Activated naive CD8-positive, alpha-beta T cell treated with anti-CD3 and anti-CD28 coated beads, Interleukin-2, amount 10 ng/mL, durations not matched to agents 7 days and 5 days (primary cell): ENCODE data around the gene NKTR. TPM values are rescaled to one million over a fixed set of nuclear protein-coding genes. Genes with fewer than 3 reads are reported as not detected.

Source experiments
- ATAC-seq: fragments of 150-1000 bp; cut with Tn5 transposase; one replicate; pipeline ENCODE4 v1.10.0; 2021; ENCODE audit warnings: low read depth, moderate library complexity
- POLR2A ChIA-PET: fragments of 350-600 bp; sonication (Branson Sonifier 250); formaldehyde crosslinking; loops from one replicate; lab custom pipeline; 2021; ENCODE audit warnings: antibody characterized with exemption; lab: Charles Lee
- DNase-seq: peaks from one replicate; pipeline ENCODE4 v3.0.0; 2021
- H3K27ac Mint-ChIP-seq: one replicate; pipeline ENCODE4 v1.8.0; 2022; ENCODE audit warnings: mild to moderate bottlenecking, mixed read lengths
- H3K27me3 Mint-ChIP-seq: one replicate; pipeline ENCODE4 v1.8.0; 2022; ENCODE audit warnings: mild to moderate bottlenecking, moderate library complexity, mixed read lengths
- H3K36me3 Mint-ChIP-seq: one replicate; pipeline ENCODE4 v1.8.0; 2021; ENCODE audit warnings: mild to moderate bottlenecking, mixed read lengths
- H3K4me1 Mint-ChIP-seq: one replicate; pipeline ENCODE4 v1.8.0; 2021; ENCODE audit warnings: mixed read lengths
- H3K4me3 Mint-ChIP-seq: one replicate; pipeline ENCODE4 v1.8.0; 2022; ENCODE audit warnings: mild to moderate bottlenecking, moderate library complexity, mixed read lengths
- H3K9me3 Mint-ChIP-seq: one replicate; pipeline ENCODE4 v1.8.0; 2021; ENCODE audit warnings: mixed read lengths
- total RNA-seq, 2 experiments: library from RNA; stranded (reverse); gene quantifications; one replicate each; pipeline ENCODE4 v1.2.3, GENCODE V29; 2021

The NKTR gene
- total RNA-seq, 2 experiments from 2014 or later, result 150 to 152 TPM

GRCh38 chr3:42685891-42686820, 85.7 kb downstream of the NKTR start:
- Mint-ChIP-seq H3K4me1 (peaks cover 2% of the 10 kb centered on the region), H3K27me3 (peaks cover 32% of the 10 kb centered on the region), H3K4me3 (peak overlapping the region; percentile 68), H3K9me3 (no peaks in the 10 kb centered on the region), H3K27ac (no peak overlapping the region), H3K36me3 (no peaks in the 10 kb centered on the region)
- POLR2A ChIA-PET, result no interaction called here
- peak; percentile 32 for DNase-seq
- ATAC-seq, result no peak

- peaks cover 26% of the 10 kb centered on the region for H3K27me3 Mint-ChIP-seq
- no peak overlapping the region for H3K4me3 Mint-ChIP-seq
- no peaks in the 10 kb centered on the region for H3K36me3 Mint-ChIP-seq
- peaks cover 2% of the 10 kb centered on the region for H3K4me1 Mint-ChIP-seq
- H3K9me3 Mint-ChIP-seq, result no peaks in the 10 kb centered on the region
- POLR2A ChIA-PET, result no interaction called here
- ATAC-seq, result no peak
- peak; percentile 7 for DNase-seq
- H3K27ac Mint-ChIP-seq, result no peak overlapping the region
Measured at GRCh38 chr3:42686832-42687650, 86.6 kb downstream of the NKTR start.

- POLR2A ChIA-PET, result no interaction called here
- Mint-ChIP-seq H3K27ac (no peak overlapping the region), H3K4me3 (no peak overlapping the region), H3K36me3 (no peaks in the 10 kb centered on the region), H3K9me3 (no peaks in the 10 kb centered on the region), H3K27me3 (peaks cover 21% of the 10 kb centered on the region), H3K4me1 (peaks cover 2% of the 10 kb centered on the region)
- DNase-seq, result no peak
- no peak for ATAC-seq
Measured at GRCh38 chr3:42688016-42688415, 87.5 kb downstream of the NKTR start.

GRCh38 chr3:42688487-42689420, 88.3 kb downstream of the NKTR start:
- peaks cover 2% of the 10 kb centered on the region for H3K4me1 Mint-ChIP-seq
- H3K27ac Mint-ChIP-seq, result no peak overlapping the region
- H3K36me3 Mint-ChIP-seq, result no peaks in the 10 kb centered on the region
- peak; percentile 2 for DNase-seq
- no peak overlapping the region for H3K4me3 Mint-ChIP-seq
- no peak for ATAC-seq
- POLR2A ChIA-PET, result no interaction called here
- H3K9me3 Mint-ChIP-seq, result no peaks in the 10 kb centered on the region
- peaks cover 21% of the 10 kb centered on the region for H3K27me3 Mint-ChIP-seq

- H3K36me3 Mint-ChIP-seq, result no peaks in the 10 kb centered on the region
- DNase-seq, result no peak
Measured at GRCh38 chr3:42689421-42690014, 89.0 kb downstream of the NKTR start.

GRCh38 chr3:42690191-42690590, 89.7 kb downstream of the NKTR start:
- Mint-ChIP-seq H3K4me3 (no peak overlapping the region), H3K27ac (no peak overlapping the region), H3K36me3 (no peaks in the 10 kb centered on the region), H3K4me1 (peaks cover 2% of the 10 kb centered on the region), H3K27me3 (peaks cover 16% of the 10 kb centered on the region), H3K9me3 (no peaks in the 10 kb centered on the region)
- POLR2A ChIA-PET, result no interaction called here
- ATAC-seq, result no peak
- DNase-seq, result no peak

More at GRCh38 chr3:42689421-42690014, 89.0 kb downstream of the NKTR start:
- POLR2A ChIA-PET, result no interaction called here
- no peak for ATAC-seq
- Mint-ChIP-seq H3K9me3 (no peaks in the 10 kb centered on the region), H3K27me3 (peaks cover 21% of the 10 kb centered on the region), H3K4me3 (no peak overlapping the region), H3K4me1 (peaks cover 2% of the 10 kb centered on the region), H3K27ac (no peak overlapping the region)

GRCh38 chr3:42690766-42691680, 90.5 kb downstream of the NKTR start:
- Mint-ChIP-seq H3K27ac (no peak overlapping the region), H3K36me3 (no peaks in the 10 kb centered on the region), H3K4me3 (no peak overlapping the region), H3K27me3 (peaks cover 13% of the 10 kb centered on the region), H3K9me3 (no peaks in the 10 kb centered on the region), H3K4me1 (no peaks in the 10 kb centered on the region)
- DNase-seq (no peak), ATAC-seq (no peak)
- POLR2A ChIA-PET, result no interaction called here

GRCh38 chr3:42691816-42692666, 91.6 kb downstream of the NKTR start:
- no peaks in the 10 kb centered on the region for H3K4me1 Mint-ChIP-seq
- no peak overlapping the region for H3K27ac Mint-ChIP-seq
- no peak for DNase-seq
- no peaks in the 10 kb centered on the region for H3K36me3 Mint-ChIP-seq
- H3K9me3 Mint-ChIP-seq, result no peaks in the 10 kb centered on the region
- no peak for ATAC-seq
- POLR2A ChIA-PET, result no interaction called here
- H3K4me3 Mint-ChIP-seq, result no peak overlapping the region
- H3K27me3 Mint-ChIP-seq, result peaks cover 11% of the 10 kb centered on the region

- no peaks in the 10 kb centered on the region for H3K9me3 Mint-ChIP-seq
Measured at GRCh38 chr3:42692667-42693529, 92.4 kb downstream of the NKTR start.

GRCh38 chr3:42693530-42693930, 93.0 kb downstream of the NKTR start:
- Mint-ChIP-seq H3K9me3 (no peaks in the 10 kb centered on the region), H3K27me3 (peaks cover 4% of the 10 kb centered on the region), H3K4me3 (no peak overlapping the region), H3K36me3 (no peaks in the 10 kb centered on the region), H3K27ac (no peak overlapping the region), H3K4me1 (no peaks in the 10 kb centered on the region)
- ATAC-seq, result no peak
- POLR2A ChIA-PET, result interaction anchor here (0.5 kb wide), 1 partner anchor 129 kb away, joined by 3 read pairs; no protein-coding TSS in a partner anchor
- DNase-seq, result no peak

More at GRCh38 chr3:42692667-42693529, 92.4 kb downstream of the NKTR start:
- no peak overlapping the region for H3K4me3 Mint-ChIP-seq
- no peaks in the 10 kb centered on the region for H3K4me1 Mint-ChIP-seq
- no peaks in the 10 kb centered on the region for H3K36me3 Mint-ChIP-seq
- POLR2A ChIA-PET, result no interaction called here
- ATAC-seq (no peak), DNase-seq (no peak)
- H3K27ac Mint-ChIP-seq, result no peak overlapping the region
- H3K27me3 Mint-ChIP-seq, result peaks cover 6% of the 10 kb centered on the region
